IPS DF 4.7 (cell line): Measurements from ENCODE around the gene HYDIN.
"Not testable (repeated sequence)": the region's sequence is repeated elsewhere in the genome, so short reads cannot be mapped to it uniquely, and the experiment has no call there.

Experiments
- DNase-seq: peaks from one replicate; pipeline ENCODE4 v3.0.0-alpha.2; 2013; ENCODE audit warnings: low spot score; ENCODE audit errors: extremely low read depth

The HYDIN gene

GRCh38 chr16:70876442-70876841 lies 354.1 kb downstream of the HYDIN start:
- not testable (repeated sequence) for DNase-seq

- not testable (repeated sequence) for DNase-seq
Observed at GRCh38 chr16:70864698-70865097, 365.8 kb downstream of the HYDIN start.

- not testable (repeated sequence) for DNase-seq
Observed at GRCh38 chr16:70861996-70862395, 368.5 kb downstream of the HYDIN start.

- DNase-seq: not testable (repeated sequence)
Observed at GRCh38 chr16:70851299-70851698, 379.2 kb downstream of the HYDIN start.

GRCh38 chr16:70823498-70824118 lies 406.9 kb downstream of the HYDIN start:
- DNase-seq: not testable (repeated sequence)

GRCh38 chr16:70822734-70823133 lies 407.8 kb downstream of the HYDIN start:
- DNase-seq: not testable (repeated sequence)

GRCh38 chr16:70818088-70818487 lies 412.4 kb downstream of the HYDIN start:
- DNase-seq: not testable (repeated sequence)

- DNase-seq: no peak
Observed at GRCh38 chr16:70809392-70810060, 421.0 kb downstream of the HYDIN start.

- DNase-seq: no peak
Observed at GRCh38 chr16:70808371-70808770, 422.2 kb downstream of the HYDIN start.

- no peak for DNase-seq
Observed at GRCh38 chr16:70805787-70806186, 424.7 kb downstream of the HYDIN start.

- no peak for DNase-seq
Observed at GRCh38 chr16:70805380-70805779, 425.1 kb downstream of the HYDIN start.

- DNase-seq: no peak
Observed at GRCh38 chr16:70804734-70805169, 425.8 kb downstream of the HYDIN start.

- no peak for DNase-seq
Observed at GRCh38 chr16:70804153-70804733, 426.3 kb downstream of the HYDIN start.

- DNase-seq: no peak
Observed at GRCh38 chr16:70803319-70803718, 427.2 kb downstream of the HYDIN start.

GRCh38 chr16:70801611-70802010 lies 428.9 kb downstream of the HYDIN start:
- DNase-seq: no peak

GRCh38 chr16:70800781-70801480 lies 429.6 kb downstream of the HYDIN start, which contains the start of gene VAC14:
Gene VAC14 (minus strand): TSS chr16:70801158. CDS start chr16:70800900, 258 bp downstream.
- peak; percentile 64 for DNase-seq

- no peak for DNase-seq
Observed at GRCh38 chr16:70800311-70800710, 430.2 kb downstream of the HYDIN start.

- DNase-seq: no peak
Observed at GRCh38 chr16:70796301-70796700, 434.2 kb downstream of the HYDIN start.

- DNase-seq: no peak
Observed at GRCh38 chr16:70795296-70795912, 435.1 kb downstream of the HYDIN start.

GRCh38 chr16:70793851-70794502 lies 436.5 kb downstream of the HYDIN start:
- no peak for DNase-seq

- no peak for DNase-seq
Observed at GRCh38 chr16:70790815-70791214, 439.7 kb downstream of the HYDIN start.
